ENCODE results near the gene PLEKHG3. TPM values are rescaled to one million over a fixed set of nuclear protein-coding genes. Genes with fewer than 3 reads are reported as not detected.

PLEKHG3 gene
- total RNA-seq, 1 experiment from 2014 or later, result 22.4 TPM

- no peak overlapping the region for H3K4me3 ChIP-seq
- no peak for DNase-seq
- peaks cover 8% of the 10 kb centered on the region for H3K36me3 ChIP-seq
- H3K4me1 ChIP-seq, result no peaks in the 10 kb centered on the region
- no peaks in the 10 kb centered on the region for H3K27me3 ChIP-seq
- H3K9me3 ChIP-seq (replicated peaks), result no peaks in the 10 kb centered on the region
- no peak overlapping the region for H3K27ac ChIP-seq
Observed at GRCh38 chr14:64748995-64749714, 44.9 kb downstream of the PLEKHG3 start.

GRCh38 chr14:64752909-64753308, 48.7 kb downstream of the PLEKHG3 start:
- Histone ChIP-seq H3K27me3 (no peaks in the 10 kb centered on the region), H3K4me1 (peaks cover 9% of the 10 kb centered on the region), H3K36me3 (no peaks in the 10 kb centered on the region), H3K9me3 (replicated peaks) (no peaks in the 10 kb centered on the region), H3K4me3 (no peak overlapping the region), H3K27ac (no peak overlapping the region)
- no peak for DNase-seq

- Histone ChIP-seq H3K4me1 (peaks cover 14% of the 10 kb centered on the region), H3K27me3 (no peaks in the 10 kb centered on the region), H3K9me3 (replicated peaks) (no peaks in the 10 kb centered on the region), H3K27ac (no peak overlapping the region), H3K36me3 (no peaks in the 10 kb centered on the region), H3K4me3 (no peak overlapping the region)
- DNase-seq, result no peak
Observed at GRCh38 chr14:64753374-64753773, 49.1 kb downstream of the PLEKHG3 start.

GRCh38 chr14:64753999-64754398, 49.8 kb downstream of the PLEKHG3 start:
- Histone ChIP-seq H3K4me1 (peaks cover 20% of the 10 kb centered on the region), H3K9me3 (replicated peaks) (no peaks in the 10 kb centered on the region), H3K27ac (no peak overlapping the region), H3K27me3 (no peaks in the 10 kb centered on the region), H3K36me3 (no peaks in the 10 kb centered on the region), H3K4me3 (no peak overlapping the region)
- DNase-seq, result no peak

- Histone ChIP-seq H3K9me3 (replicated peaks) (no peaks in the 10 kb centered on the region), H3K36me3 (no peaks in the 10 kb centered on the region), H3K4me3 (no peak overlapping the region), H3K27me3 (no peaks in the 10 kb centered on the region), H3K27ac (no peak overlapping the region), H3K4me1 (peaks cover 26% of the 10 kb centered on the region)
- DNase-seq, result no peak
Observed at GRCh38 chr14:64754685-64755084, 50.5 kb downstream of the PLEKHG3 start.

- DNase-seq, result peak in 1 of 2 experiments; percentile 40
- H3K27ac ChIP-seq, result no peak overlapping the region
- H3K9me3 ChIP-seq (replicated peaks), result no peaks in the 10 kb centered on the region
- peaks cover 29% of the 10 kb centered on the region for H3K4me1 ChIP-seq
- H3K27me3 ChIP-seq, result no peaks in the 10 kb centered on the region
- H3K4me3 ChIP-seq, result no peak overlapping the region
- no peaks in the 10 kb centered on the region for H3K36me3 ChIP-seq
Observed at GRCh38 chr14:64755781-64756221, 51.6 kb downstream of the PLEKHG3 start.

- Histone ChIP-seq H3K4me1 (peaks cover 38% of the 10 kb centered on the region), H3K4me3 (no peak overlapping the region), H3K27ac (no peak overlapping the region), H3K9me3 (replicated peaks) (no peaks in the 10 kb centered on the region), H3K36me3 (no peaks in the 10 kb centered on the region), H3K27me3 (no peaks in the 10 kb centered on the region)
- DNase-seq, result no peak
Observed at GRCh38 chr14:64756712-64757111, 52.5 kb downstream of the PLEKHG3 start.

GRCh38 chr14:64757601-64758000, 53.4 kb downstream of the PLEKHG3 start:
- Histone ChIP-seq H3K36me3 (no peaks in the 10 kb centered on the region), H3K27me3 (no peaks in the 10 kb centered on the region), H3K9me3 (replicated peaks) (no peaks in the 10 kb centered on the region), H3K4me1 (peaks cover 44% of the 10 kb centered on the region), H3K4me3 (no peak overlapping the region), H3K27ac (no peak overlapping the region)
- no peak for DNase-seq

- H3K27ac ChIP-seq, result no peak overlapping the region
- DNase-seq, result peak in 1 of 2 experiments; percentile 49
- no peaks in the 10 kb centered on the region for H3K27me3 ChIP-seq
- H3K36me3 ChIP-seq, result no peaks in the 10 kb centered on the region
- no peaks in the 10 kb centered on the region for H3K9me3 ChIP-seq (replicated peaks)
- H3K4me3 ChIP-seq, result no peak overlapping the region
- peaks cover 49% of the 10 kb centered on the region for H3K4me1 ChIP-seq
Observed at GRCh38 chr14:64758025-64758521, 53.8 kb downstream of the PLEKHG3 start.

- DNase-seq, result peak; percentile 39 to 58
- Histone ChIP-seq H3K4me3 (no peak overlapping the region), H3K27ac (no peak overlapping the region), H3K9me3 (replicated peaks) (no peaks in the 10 kb centered on the region), H3K27me3 (no peaks in the 10 kb centered on the region), H3K4me1 (peaks cover 55% of the 10 kb centered on the region), H3K36me3 (no peaks in the 10 kb centered on the region)
Observed at GRCh38 chr14:64758691-64759554, 54.7 kb downstream of the PLEKHG3 start.

GRCh38 chr14:64759555-64759938, 55.3 kb downstream of the PLEKHG3 start:
- H3K4me1 ChIP-seq, result peaks cover 55% of the 10 kb centered on the region
- no peaks in the 10 kb centered on the region for H3K9me3 ChIP-seq (replicated peaks)
- no peak for DNase-seq
- H3K27me3 ChIP-seq, result no peaks in the 10 kb centered on the region
- H3K36me3 ChIP-seq, result no peaks in the 10 kb centered on the region
- H3K4me3 ChIP-seq, result no peak overlapping the region
- no peak overlapping the region for H3K27ac ChIP-seq

GRCh38 chr14:64760146-64760755, 56.0 kb downstream of the PLEKHG3 start:
- no peaks in the 10 kb centered on the region for H3K36me3 ChIP-seq
- H3K9me3 ChIP-seq (replicated peaks), result no peaks in the 10 kb centered on the region
- H3K4me3 ChIP-seq, result no peak overlapping the region
- H3K4me1 ChIP-seq, result peaks cover 55% of the 10 kb centered on the region
- no peak overlapping the region for H3K27ac ChIP-seq
- no peaks in the 10 kb centered on the region for H3K27me3 ChIP-seq
- DNase-seq, result peak; percentile 36 to 59

- no peaks in the 10 kb centered on the region for H3K9me3 ChIP-seq (replicated peaks)
- H3K27ac ChIP-seq, result no peak overlapping the region
- DNase-seq, result peak in 1 of 2 experiments; percentile 12
- no peak overlapping the region for H3K4me3 ChIP-seq
- no peaks in the 10 kb centered on the region for H3K36me3 ChIP-seq
- H3K4me1 ChIP-seq, result peaks cover 55% of the 10 kb centered on the region
- H3K27me3 ChIP-seq, result no peaks in the 10 kb centered on the region
Observed at GRCh38 chr14:64760916-64761315, 56.7 kb downstream of the PLEKHG3 start.

GRCh38 chr14:64761441-64762043, 57.3 kb downstream of the PLEKHG3 start:
- H3K4me3 ChIP-seq, result no peak overlapping the region
- no peak for DNase-seq
- H3K27ac ChIP-seq, result peak overlapping the region; percentile 86
- H3K27me3 ChIP-seq, result no peaks in the 10 kb centered on the region
- peaks cover 55% of the 10 kb centered on the region for H3K4me1 ChIP-seq
- no peaks in the 10 kb centered on the region for H3K9me3 ChIP-seq (replicated peaks)
- H3K36me3 ChIP-seq, result no peaks in the 10 kb centered on the region

All from SJCRH30 (cell line).